Upper lobe of left lung (tissue), 4 donors: ENCODE data around the gene STAT4.

Source experiments
- POLR2A ChIP-seq, 4 donors: fragments of 450-650 bp; IDR thresholded peaks; one replicate each; pipeline ENCODE4 v1.5.1; 2016 to 2017; ENCODE audit warnings: antibody characterized with exemption in 4 of 4, mild to moderate bottlenecking in 2 of 4
- POLR2AphosphoS5 ChIP-seq, 2 donors: sonication (generic); formaldehyde crosslinking; IDR thresholded peaks; one replicate each; pipeline ENCODE4 v1.5.1; 2017; ENCODE audit warnings: antibody characterized with exemption in 2 of 2
- TF ChIP-seq, protein P1 (sequence below), 6 experiments: fragments of 450-650 bp in 4 of 6; fragments of 200-600 bp in 2 of 6; sonication (generic) in 2 of 6; IDR thresholded peaks; one replicate each; pipeline ENCODE4 v1.5.1; 2016 to 2019; ENCODE audit warnings: antibody characterized with exemption in 6 of 6

DNA sequence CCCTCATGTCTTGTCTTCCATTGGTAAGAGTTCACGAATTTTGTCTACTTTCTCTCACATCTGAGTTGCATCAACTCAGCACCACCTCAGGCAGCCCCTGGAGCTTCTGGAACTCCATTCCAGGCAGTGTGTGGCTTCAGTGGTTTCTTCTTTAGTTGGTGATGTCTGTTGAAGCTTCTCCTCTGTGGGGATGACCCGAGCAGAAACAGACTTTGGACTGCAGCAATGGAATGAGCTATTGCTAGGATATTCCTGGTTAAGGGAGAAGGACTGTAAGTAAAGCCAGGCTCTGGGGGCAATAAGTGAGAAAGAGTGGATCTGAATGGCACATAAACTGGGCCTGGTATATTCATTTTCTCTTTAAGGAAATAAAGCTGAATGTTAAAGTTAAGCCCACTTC, 32.3 kb upstream of the STAT4 start:
- TF ChIP-seq, protein P1, sequence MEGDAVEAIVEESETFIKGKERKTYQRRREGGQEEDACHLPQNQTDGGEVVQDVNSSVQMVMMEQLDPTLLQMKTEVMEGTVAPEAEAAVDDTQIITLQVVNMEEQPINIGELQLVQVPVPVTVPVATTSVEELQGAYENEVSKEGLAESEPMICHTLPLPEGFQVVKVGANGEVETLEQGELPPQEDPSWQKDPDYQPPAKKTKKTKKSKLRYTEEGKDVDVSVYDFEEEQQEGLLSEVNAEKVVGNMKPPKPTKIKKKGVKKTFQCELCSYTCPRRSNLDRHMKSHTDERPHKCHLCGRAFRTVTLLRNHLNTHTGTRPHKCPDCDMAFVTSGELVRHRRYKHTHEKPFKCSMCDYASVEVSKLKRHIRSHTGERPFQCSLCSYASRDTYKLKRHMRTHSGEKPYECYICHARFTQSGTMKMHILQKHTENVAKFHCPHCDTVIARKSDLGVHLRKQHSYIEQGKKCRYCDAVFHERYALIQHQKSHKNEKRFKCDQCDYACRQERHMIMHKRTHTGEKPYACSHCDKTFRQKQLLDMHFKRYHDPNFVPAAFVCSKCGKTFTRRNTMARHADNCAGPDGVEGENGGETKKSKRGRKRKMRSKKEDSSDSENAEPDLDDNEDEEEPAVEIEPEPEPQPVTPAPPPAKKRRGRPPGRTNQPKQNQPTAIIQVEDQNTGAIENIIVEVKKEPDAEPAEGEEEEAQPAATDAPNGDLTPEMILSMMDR (IDR thresholded peaks at IDR 0.05): no peak
- TF ChIP-seq POLR2AphosphoS5 (IDR thresholded peaks at IDR 0.05) (no peak), POLR2A (IDR thresholded peaks at IDR 0.05) (no peak)
